ENCODE data around the gene PSTK.

PSTK gene

DNA sequence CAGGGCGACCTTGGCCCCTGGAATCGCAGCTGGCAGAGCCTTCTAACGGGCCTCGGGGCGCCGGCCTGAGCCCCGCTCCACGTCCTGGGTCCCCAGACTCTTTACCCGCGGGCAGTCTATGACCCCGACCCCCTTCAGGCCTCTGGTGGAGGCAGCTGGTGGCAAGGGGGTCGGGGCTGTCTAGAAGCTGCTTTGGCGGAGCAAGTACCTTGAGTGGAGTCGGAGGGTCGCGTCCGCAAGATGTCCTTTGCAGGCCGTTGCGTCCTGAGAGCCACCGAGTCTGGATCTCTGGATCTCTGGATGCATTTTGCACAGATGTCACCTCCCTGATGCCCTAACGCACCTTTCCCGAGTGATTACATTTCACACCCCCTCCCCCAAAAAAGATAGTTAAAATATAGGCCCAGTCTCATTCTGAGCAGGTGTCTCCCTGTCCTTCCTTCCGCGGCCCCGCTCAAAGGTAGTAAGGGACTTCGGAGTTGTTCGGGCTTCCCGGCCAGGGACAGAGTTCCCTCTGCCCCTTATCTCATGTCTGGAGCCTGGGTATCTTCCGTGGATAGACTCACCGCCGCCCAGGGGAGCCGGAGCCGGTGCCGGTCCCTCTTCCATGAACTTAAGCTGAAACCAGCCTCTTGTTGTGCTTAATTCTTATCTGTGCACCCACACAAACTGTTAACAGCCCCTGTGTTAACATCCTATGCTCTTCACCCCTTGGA is 29.1 kb downstream of the PSTK start:
- peak; percentile 8 for DNase-seq (ENCODE audit: low read depth)
- TF ChIP-seq, protein P1, sequence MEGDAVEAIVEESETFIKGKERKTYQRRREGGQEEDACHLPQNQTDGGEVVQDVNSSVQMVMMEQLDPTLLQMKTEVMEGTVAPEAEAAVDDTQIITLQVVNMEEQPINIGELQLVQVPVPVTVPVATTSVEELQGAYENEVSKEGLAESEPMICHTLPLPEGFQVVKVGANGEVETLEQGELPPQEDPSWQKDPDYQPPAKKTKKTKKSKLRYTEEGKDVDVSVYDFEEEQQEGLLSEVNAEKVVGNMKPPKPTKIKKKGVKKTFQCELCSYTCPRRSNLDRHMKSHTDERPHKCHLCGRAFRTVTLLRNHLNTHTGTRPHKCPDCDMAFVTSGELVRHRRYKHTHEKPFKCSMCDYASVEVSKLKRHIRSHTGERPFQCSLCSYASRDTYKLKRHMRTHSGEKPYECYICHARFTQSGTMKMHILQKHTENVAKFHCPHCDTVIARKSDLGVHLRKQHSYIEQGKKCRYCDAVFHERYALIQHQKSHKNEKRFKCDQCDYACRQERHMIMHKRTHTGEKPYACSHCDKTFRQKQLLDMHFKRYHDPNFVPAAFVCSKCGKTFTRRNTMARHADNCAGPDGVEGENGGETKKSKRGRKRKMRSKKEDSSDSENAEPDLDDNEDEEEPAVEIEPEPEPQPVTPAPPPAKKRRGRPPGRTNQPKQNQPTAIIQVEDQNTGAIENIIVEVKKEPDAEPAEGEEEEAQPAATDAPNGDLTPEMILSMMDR (IDR thresholded peaks at IDR 0.05; ENCODE audit: insufficient read depth, low read depth, low read length, missing control alignments) = no peak
- H3K4me3 ChIP-seq (ENCODE audit: low read depth, low read length) = peak overlapping the region; percentile 95

DNA sequence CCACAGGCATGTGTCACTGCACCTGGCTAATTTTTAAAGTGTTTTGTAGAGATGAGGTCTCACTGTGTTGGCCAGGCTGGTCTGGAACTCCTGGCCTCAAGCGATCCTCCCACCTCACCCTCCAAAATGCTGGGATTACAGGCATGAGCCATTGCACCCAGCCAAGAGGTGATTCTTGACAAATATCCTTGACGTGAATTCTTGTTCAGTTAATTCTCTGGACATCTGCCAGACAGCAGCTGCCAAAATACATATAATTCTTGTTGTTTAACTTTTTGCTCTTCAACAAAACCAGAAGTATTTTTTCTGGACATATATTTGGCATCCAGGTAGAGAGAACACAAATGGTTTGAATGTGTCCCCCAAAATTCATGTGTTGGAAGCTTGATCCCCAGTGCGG is 31.8 kb downstream of the PSTK start:
- H3K4me3 ChIP-seq (ENCODE audit: low read depth, low read length) = no peak overlapping the region
- DNase-seq (ENCODE audit: low read depth) = no peak
- TF ChIP-seq, protein P1 (IDR thresholded peaks at IDR 0.05; ENCODE audit: insufficient read depth, low read depth, low read length, missing control alignments) = no peak

DNA sequence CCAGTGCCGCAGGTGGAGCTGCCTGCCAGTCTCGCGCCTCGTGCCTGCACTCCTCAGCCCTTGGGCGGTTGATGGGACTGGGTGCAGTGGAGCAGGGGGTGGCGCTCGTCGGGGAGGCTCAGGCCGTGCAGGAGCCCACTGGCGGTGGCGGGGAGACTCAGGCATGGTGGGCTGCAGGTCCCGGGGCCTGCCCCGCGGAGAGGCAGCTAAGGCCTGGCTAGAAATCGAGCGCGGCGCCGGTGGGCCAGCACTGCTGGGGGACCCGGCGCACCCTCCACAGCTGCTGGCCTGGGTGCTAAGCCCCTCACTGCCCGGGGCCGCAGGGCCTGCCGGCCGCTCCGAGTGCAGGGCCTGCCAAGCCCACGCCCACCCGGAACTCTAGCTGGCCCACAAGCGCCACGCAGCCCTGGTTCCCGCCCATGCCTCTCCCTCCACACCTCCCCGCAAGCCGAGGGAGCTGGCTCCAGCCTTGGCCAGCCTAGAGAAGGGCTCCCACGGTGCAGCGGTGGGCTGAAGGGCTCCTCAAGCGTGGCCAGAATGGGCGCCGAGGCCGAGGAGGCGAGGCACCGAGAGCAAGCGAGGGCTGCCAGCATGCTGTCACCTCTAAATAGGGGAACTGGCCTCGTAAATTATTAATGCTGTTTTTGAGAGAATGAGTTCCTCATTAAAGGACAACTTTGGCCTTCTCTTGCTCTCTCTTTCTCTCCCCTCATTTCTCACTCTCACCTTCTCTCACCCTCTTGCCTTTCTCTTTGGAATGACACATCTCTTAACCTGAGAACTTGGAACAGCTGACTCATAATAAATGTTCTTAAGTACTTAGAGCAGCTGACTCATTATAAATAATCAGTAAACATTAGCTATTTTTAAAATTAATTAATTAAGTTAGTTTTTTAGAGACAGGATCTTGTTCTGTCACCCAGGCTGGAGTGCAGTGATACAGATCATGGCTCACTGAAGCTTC is 33.5 kb downstream of the PSTK start:
- H3K4me3 ChIP-seq (ENCODE audit: low read depth, low read length) = no peak overlapping the region
- TF ChIP-seq, protein P1 (IDR thresholded peaks at IDR 0.05; ENCODE audit: insufficient read depth, low read depth, low read length, missing control alignments) = no peak
- DNase-seq (ENCODE audit: low read depth) = no peak

DNA sequence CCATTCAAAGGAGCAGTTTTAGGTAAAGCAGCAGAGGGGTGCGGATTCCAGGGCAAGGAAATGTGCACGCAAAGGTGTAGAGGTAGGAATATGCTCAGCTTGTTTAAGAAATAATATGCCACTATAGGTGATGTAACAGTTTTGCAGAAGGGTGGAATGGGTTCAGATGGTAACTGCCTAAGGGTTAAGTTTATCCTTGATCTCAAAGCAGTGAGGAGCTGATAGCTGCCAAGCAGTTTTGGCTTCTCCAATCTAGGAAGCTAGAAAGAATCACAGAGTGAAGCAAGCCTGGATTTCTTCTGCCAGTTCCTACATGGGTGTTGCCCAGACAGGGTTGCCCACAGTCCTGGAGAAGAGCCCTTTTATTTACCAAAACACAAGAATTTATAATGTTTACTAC is 34.6 kb downstream of the PSTK start:
- no peak overlapping the region for H3K4me3 ChIP-seq (ENCODE audit: low read depth, low read length)
- no peak for DNase-seq (ENCODE audit: low read depth)
- TF ChIP-seq, protein P1 (IDR thresholded peaks at IDR 0.05; ENCODE audit: insufficient read depth, low read depth, low read length, missing control alignments) = no peak

GRCh38 chr10:123016228-123016627 is 36.0 kb downstream of the PSTK start:
- H3K4me3 ChIP-seq (ENCODE audit: low read depth, low read length) = no peak overlapping the region
- no peak for DNase-seq (ENCODE audit: low read depth)
- TF ChIP-seq, protein P1 (IDR thresholded peaks at IDR 0.05; ENCODE audit: insufficient read depth, low read depth, low read length, missing control alignments) = no peak

- DNase-seq (ENCODE audit: low read depth) = no peak
- TF ChIP-seq, protein P1 (IDR thresholded peaks at IDR 0.05; ENCODE audit: insufficient read depth, low read depth, low read length, missing control alignments) = no peak
- no peak overlapping the region for H3K4me3 ChIP-seq (ENCODE audit: low read depth, low read length)
These were observed 37.4 kb downstream of the PSTK start for GRCh38 chr10:123017421-123018165.

Data from GM12865 (cell line).